IMR-90 (cell line): ENCODE measurements around the gene GABBR2. TPM values are rescaled to one million over a fixed set of nuclear protein-coding genes. Genes with fewer than 3 reads are reported as not detected.

ENCODE experiments used
- ATAC-seq: fragments of 200-7000 bp; cut with Tn5 transposase; 2 replicates; pipeline ENCODE4 v1.9.1; 2020; ENCODE audit warnings: low read depth, mild to moderate bottlenecking, moderate library complexity
- BruUV-seq: library from RNA; stranded (reverse); fragments of 400-500 nt; replicated peaks from 2 replicates; lab custom pipeline; 2021; lab: Mats Ljungman, UMichigan
- CTCF ChIA-PET: fragments of 300-600 bp; formaldehyde crosslinking; extraction: SDS; loops from one replicate; lab custom pipeline; 2021; ENCODE audit warnings: antibody characterized with exemption; lab: Yijun Ruan, JAX
- POLR2A ChIA-PET: fragments of 300-600 bp; sonication (Branson Sonifier 250); formaldehyde crosslinking; loops from one replicate; lab custom pipeline; 2022; ENCODE audit warnings: antibody characterized with exemption; ENCODE audit not compliant: unreplicated experiment; lab: Charles Lee
- DNase-seq: peaks from one replicate; pipeline ENCODE4 v3.0.0; 2013
- H2AFZ ChIP-seq: replicated peaks from 2 replicates; pipeline ENCODE3; 2013; ENCODE audit warnings: low read length, mild to moderate bottlenecking; ENCODE audit not compliant: poor library complexity
- H2AK5ac ChIP-seq: 2 replicates; pipeline ENCODE4 v1.6.1; 2013; ENCODE audit warnings: low read depth, low read length, inconsistent platforms
- H2AK9ac ChIP-seq: replicated peaks from 2 replicates; pipeline ENCODE3; 2013; ENCODE audit warnings: mild to moderate bottlenecking, low read depth, low read length, moderate library complexity; ENCODE audit not compliant: poor library complexity
- H2BK120ac ChIP-seq: 2 replicates; pipeline ENCODE4 v1.6.1; 2013; ENCODE audit warnings: low read depth, low read length, inconsistent platforms
- H2BK15ac ChIP-seq: 3 replicates; pipeline ENCODE4 v1.6.1; 2013; ENCODE audit warnings: low read depth, low read length, inconsistent platforms
- H2BK20ac ChIP-seq: 2 replicates; pipeline ENCODE4 v1.6.1; 2013; ENCODE audit warnings: low read depth, mild to moderate bottlenecking, inconsistent platforms, low read length, moderate library complexity
- H2BK5ac ChIP-seq: 2 replicates; pipeline ENCODE4 v1.6.1; 2013; ENCODE audit warnings: mild to moderate bottlenecking, low read depth, low read length, inconsistent platforms; ENCODE audit not compliant: poor library complexity, severe bottlenecking
- H3K14ac ChIP-seq: replicated peaks from 2 replicates; pipeline ENCODE4 v1.6.1; 2013; ENCODE audit warnings: low read depth, low read length, inconsistent platforms
- H3K18ac ChIP-seq: 2 replicates; pipeline ENCODE4 v1.6.1; 2013; ENCODE audit warnings: low read depth, low read length, control low read depth
- H3K23ac ChIP-seq: 2 replicates; pipeline ENCODE4 v1.6.1; 2013; ENCODE audit warnings: low read depth, low read length, inconsistent platforms
- H3K27ac ChIP-seq: 2 replicates; pipeline ENCODE4 v1.5.1; 2013; ENCODE audit warnings: mild to moderate bottlenecking, control low read depth, low read length; ENCODE audit not compliant: insufficient read depth
- H3K27me3 ChIP-seq: 2 replicates; pipeline ENCODE4 v1.6.1; 2013; ENCODE audit warnings: low read length; ENCODE audit not compliant: control insufficient read depth, insufficient read depth
- H3K36me3 ChIP-seq: 2 replicates; pipeline ENCODE4 v1.6.1; 2013; ENCODE audit warnings: low read length, mixed read lengths; ENCODE audit not compliant: control insufficient read depth, insufficient read depth
- H3K4ac ChIP-seq: 2 replicates; pipeline ENCODE4 v1.6.1; 2013; ENCODE audit warnings: low read depth, low read length, inconsistent platforms
- H3K4me1 ChIP-seq: 2 replicates; pipeline ENCODE4 v1.6.1; 2013; ENCODE audit warnings: low read length, mixed read lengths; ENCODE audit not compliant: control insufficient read depth, insufficient read depth
- H3K4me2 ChIP-seq: 2 replicates; pipeline ENCODE4 v1.6.1; 2013; ENCODE audit warnings: low read depth, mild to moderate bottlenecking, control low read depth, low read length, moderate library complexity
- H3K4me3 ChIP-seq: 2 replicates; pipeline ENCODE4 v1.5.1; 2013; ENCODE audit warnings: low read depth, mild to moderate bottlenecking, control low read depth, low read length, moderate library complexity; ENCODE audit not compliant: insufficient read depth
- H3K56ac ChIP-seq: 2 replicates; pipeline ENCODE4 v1.6.1; 2013; ENCODE audit warnings: low read length, inconsistent platforms; ENCODE audit not compliant: insufficient read depth; ENCODE audit errors: extremely low read depth
- H3K79me1 ChIP-seq, 2 experiments: 2 replicates each; pipeline ENCODE4 v1.6.1; 2013; ENCODE audit warnings: low read length in 2 of 2, inconsistent platforms in 1 of 2, low read depth in 1 of 2
- H3K9ac ChIP-seq: 2 replicates; pipeline ENCODE4 v1.6.1; 2013; ENCODE audit warnings: low read depth, low read length, control low read depth
- H3K9me1 ChIP-seq: 2 replicates; pipeline ENCODE4 v1.6.1; 2013; ENCODE audit warnings: low read length, inconsistent platforms; ENCODE audit not compliant: insufficient read depth
- H3K9me3 ChIP-seq: 2 replicates; pipeline ENCODE4 v1.6.1; 2013; ENCODE audit warnings: low read length; ENCODE audit not compliant: control insufficient read depth, insufficient read depth
- H4K20me1 ChIP-seq: 2 replicates; pipeline ENCODE4 v1.6.1; 2013; ENCODE audit warnings: low read length, inconsistent platforms; ENCODE audit not compliant: insufficient read depth
- H4K5ac ChIP-seq: 2 replicates; pipeline ENCODE4 v1.6.1; 2013; ENCODE audit warnings: mild to moderate bottlenecking, low read depth, low read length, control low read depth
- H4K8ac ChIP-seq, 2 experiments: 2 replicates each; pipeline ENCODE4 v1.6.1; 2013; ENCODE audit warnings: low read depth in 2 of 2, low read length in 2 of 2, control low read depth in 1 of 2, inconsistent platforms in 1 of 2
- H4K91ac ChIP-seq: 2 replicates; pipeline ENCODE4 v1.6.1; 2013; ENCODE audit warnings: low read depth, low read length, inconsistent platforms; ENCODE audit not compliant: insufficient read depth
- CEBPB ChIP-seq: IDR thresholded peaks from 2 replicates; pipeline ENCODE4 v1.6.1; 2012; ENCODE audit warnings: low read depth, low read length, improper control_type of control experiment
- CHD1 ChIP-seq: IDR thresholded peaks from 2 replicates; pipeline ENCODE4 v1.6.1; 2012; ENCODE audit warnings: low read depth, low read length, improper control_type of control experiment
- MAFK ChIP-seq: IDR thresholded peaks from 2 replicates; pipeline ENCODE4 v1.6.1; 2012; ENCODE audit warnings: low read depth, low read length, improper control_type of control experiment
- MAZ ChIP-seq: IDR thresholded peaks from 2 replicates; pipeline ENCODE4 v1.6.1; 2012; ENCODE audit warnings: low read depth, mild to moderate bottlenecking, low read length, improper control_type of control experiment, moderate library complexity, borderline replicate concordance
- MXI1 ChIP-seq: IDR thresholded peaks from 2 replicates; pipeline ENCODE4 v1.6.1; 2012; ENCODE audit warnings: low read depth, mild to moderate bottlenecking, low read length, moderate library complexity, borderline replicate concordance
- POLR2A ChIP-seq: IDR thresholded peaks from 2 replicates; pipeline ENCODE4 v1.6.1; 2012; ENCODE audit warnings: mild to moderate bottlenecking, low read depth, low read length
- RAD21 ChIP-seq: IDR thresholded peaks from 2 replicates; pipeline ENCODE4 v1.6.1; 2012; ENCODE audit warnings: low read length, improper control_type of control experiment
- RCOR1 ChIP-seq: IDR thresholded peaks from 2 replicates; pipeline ENCODE4 v1.6.1; 2012; ENCODE audit warnings: mild to moderate bottlenecking, low read length, improper control_type of control experiment; ENCODE audit not compliant: insufficient replicate concordance
- SMC3 ChIP-seq: fragments of 150-350 bp; IDR thresholded peaks from 2 replicates; pipeline ENCODE4 v1.6.1; 2016; ENCODE audit warnings: low read depth, mild to moderate bottlenecking, antibody characterized with exemption, low read length, moderate library complexity
- WGBS, 2 experiments: methylation state at CpG; one replicate each; pipeline versions ENCODE4 v1.1.5 to v1.1.7; 2013; ENCODE audit warnings: missing lambda C conversion rate in 2 of 2; ENCODE audit not compliant: insufficient read length in 1 of 2; ENCODE audit errors: extremely low coverage in 2 of 2; 5-methylcytosine and 5-hydroxymethylcytosine counted together
- dilution Hi-C: fragments of 300-500 bp; cut with HindIII; formaldehyde crosslinking; loops from one replicate; pipeline ENCODE4 v1.14.3; 2018; ENCODE audit warnings: low sequenced_read_pairs; ENCODE audit not compliant: unreplicated experiment
- in situ Hi-C: fragments of 300-500 bp; cut with MboI; formaldehyde crosslinking; loops from 3 replicates; pipeline ENCODE4 v1.14.3; 2019; ENCODE audit warnings: low sequenced_read_pairs, inconsistent platforms, mixed read lengths
- intact Hi-C: fragments of 100-400 bp; cut with micrococcal nuclease; formaldehyde crosslinking; loops from 2 replicates; pipeline ENCODE4 v1.10.0; 2022
- polyA plus RNA-seq, 3 experiments: library from polyadenylated mRNA; depleted of rRNA; stranded (reverse); fragments of >200 nt; gene quantifications; 2 replicates each; pipeline ENCODE4 v1.2.3, GENCODE V29; 2012; ENCODE audit warnings: low replicate concordance in 1 of 3
- total RNA-seq: library from RNA; depleted of rRNA; stranded (reverse); fragments of >200 nt; gene quantifications from 2 replicates; pipeline ENCODE4 v1.2.3, GENCODE V29; 2012
- TF ChIP-seq, protein P1 (sequence below): conservative IDR thresholded peaks from 2 replicates; pipeline ENCODE4 v1.5.1; 2012; ENCODE audit warnings: mild to moderate bottlenecking, low read depth, low read length, improper control_type of control experiment

The GABBR2 gene
- total and polyA plus RNA-seq, 2 of the 4 experiments (the other 2 are of a cell fraction), result 14.2 to 20.3 TPM

DNA sequence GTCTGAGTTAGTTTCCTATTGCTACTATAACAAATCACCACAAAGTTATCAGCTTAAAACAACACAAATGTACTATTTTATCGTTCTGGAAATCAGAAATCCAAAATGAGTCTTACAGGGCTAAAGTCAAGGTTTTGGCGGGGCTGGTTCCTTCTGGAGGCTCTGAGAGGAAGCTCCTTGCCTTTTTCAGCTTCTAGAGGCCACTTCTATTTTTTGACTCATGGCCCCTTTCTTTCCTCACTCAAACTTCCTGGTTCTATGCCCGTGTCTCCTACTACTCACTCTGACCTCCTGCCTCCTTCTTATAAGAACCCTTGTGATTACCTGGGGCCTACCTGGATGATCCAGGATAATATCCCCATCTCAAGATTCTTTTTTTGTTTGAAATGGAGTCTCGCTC, 48.2 kb downstream of the GABBR2 start:
- Histone ChIP-seq H3K4ac (no peak overlapping the region), H3K9me3 (no peaks in the 10 kb centered on the region), H4K5ac (no peak overlapping the region; the same call in 1 of the 2 replicates), H3K9me1 (peaks cover 25% of the 10 kb centered on the region), H3K27me3 (no peaks in the 10 kb centered on the region; the same call in 1 of the 2 replicates), H3K4me2 (no peak overlapping the region), H2BK15ac (no peak overlapping the region), H3K18ac (no peak overlapping the region), H2AK9ac (no peak overlapping the region), H4K20me1 (peaks cover 7% of the 10 kb centered on the region; the same call in 1 of the 2 replicates), H3K23ac (no peak overlapping the region), H3K36me3 (no peaks in the 10 kb centered on the region), H2AFZ (no peak overlapping the region), H3K9ac (no peak overlapping the region), H3K27ac (no peak overlapping the region), H2BK5ac (no peak overlapping the region), H2AK5ac (no peak overlapping the region), H3K4me1 (peaks cover 16% of the 10 kb centered on the region), H2BK120ac (no peak overlapping the region), H3K79me1 (peaks cover 0 to 31% of the 10 kb centered on the region in 2 experiments; a peak in 2 of 4 replicates), H3K56ac (no peak overlapping the region), H2BK20ac (no peak overlapping the region), H4K8ac (no peak overlapping the region), H4K91ac (no peak overlapping the region; the same call in 1 of the 2 replicates), H3K14ac (no peak overlapping the region), H3K4me3 (no peak overlapping the region)
- no peak for DNase-seq
- dilution Hi-C loops (no loop called here), in situ Hi-C loops (no loop called here), intact Hi-C loops (no loop called here)
- no peak for ATAC-seq
- POLR2A ChIA-PET, result no interaction called here
- TF ChIP-seq RAD21 (no peak), MAZ (no peak), SMC3 (no peak), MXI1 (no peak), MAFK (no peak), CEBPB (no peak), RCOR1 (no peak), POLR2A (no peak), CHD1 (no peak)
- TF ChIP-seq, protein P1, sequence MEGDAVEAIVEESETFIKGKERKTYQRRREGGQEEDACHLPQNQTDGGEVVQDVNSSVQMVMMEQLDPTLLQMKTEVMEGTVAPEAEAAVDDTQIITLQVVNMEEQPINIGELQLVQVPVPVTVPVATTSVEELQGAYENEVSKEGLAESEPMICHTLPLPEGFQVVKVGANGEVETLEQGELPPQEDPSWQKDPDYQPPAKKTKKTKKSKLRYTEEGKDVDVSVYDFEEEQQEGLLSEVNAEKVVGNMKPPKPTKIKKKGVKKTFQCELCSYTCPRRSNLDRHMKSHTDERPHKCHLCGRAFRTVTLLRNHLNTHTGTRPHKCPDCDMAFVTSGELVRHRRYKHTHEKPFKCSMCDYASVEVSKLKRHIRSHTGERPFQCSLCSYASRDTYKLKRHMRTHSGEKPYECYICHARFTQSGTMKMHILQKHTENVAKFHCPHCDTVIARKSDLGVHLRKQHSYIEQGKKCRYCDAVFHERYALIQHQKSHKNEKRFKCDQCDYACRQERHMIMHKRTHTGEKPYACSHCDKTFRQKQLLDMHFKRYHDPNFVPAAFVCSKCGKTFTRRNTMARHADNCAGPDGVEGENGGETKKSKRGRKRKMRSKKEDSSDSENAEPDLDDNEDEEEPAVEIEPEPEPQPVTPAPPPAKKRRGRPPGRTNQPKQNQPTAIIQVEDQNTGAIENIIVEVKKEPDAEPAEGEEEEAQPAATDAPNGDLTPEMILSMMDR, result no peak
- CTCF ChIA-PET, result no interaction called here
- WGBS, 2 experiments, result 49% methylated on average over 3 of the region's 4 CpGs; no CpG with 5 or more reads in 1 of the 2 experiments
- BruUV-seq, result no TSS peak
